Neural crest cell (in vitro differentiated cells): ENCODE data around the gene RPL36. TPM values are rescaled to one million over a fixed set of nuclear protein-coding genes. Genes with fewer than 3 reads are reported as not detected.
A peak's percentile ranks its signal among the peaks of the same experiment; 100 is the strongest.

Experiments used
- DNase-seq: peaks from one replicate; pipeline ENCODE4 v3.0.0; 2021; ENCODE audit warnings: low read depth, mixed read lengths, low spot score
- H3K27ac Mint-ChIP-seq: one replicate; pipeline ENCODE4 v1.8.0; 2021; ENCODE audit warnings: mild to moderate bottlenecking, mixed read lengths; ENCODE audit not compliant: unreplicated experiment
- H3K27me3 Mint-ChIP-seq: 2 replicates; pipeline ENCODE4 v1.8.0; 2021; ENCODE audit warnings: low read depth, mild to moderate bottlenecking, mixed read lengths
- H3K36me3 Mint-ChIP-seq: 2 replicates; pipeline ENCODE4 v1.8.0; 2021; ENCODE audit warnings: low read depth, mild to moderate bottlenecking, mixed read lengths
- H3K4me1 Mint-ChIP-seq: 2 replicates; pipeline ENCODE4 v1.8.0; 2021; ENCODE audit warnings: mixed read lengths
- H3K4me3 Mint-ChIP-seq: one replicate; pipeline ENCODE4 v1.8.0; 2021; ENCODE audit warnings: mild to moderate bottlenecking, mixed read lengths
- H3K9me3 Mint-ChIP-seq: 2 replicates; pipeline ENCODE4 v1.8.0; 2021; ENCODE audit warnings: mixed read lengths
- CTCF ChIP-seq: fragments of 200-600 bp; sonication (generic); conservative IDR thresholded peaks from 2 replicates; pipeline ENCODE4 v1.5.0; 2021; ENCODE audit warnings: antibody characterized with exemption, mild to moderate bottlenecking
- total RNA-seq: library from RNA; stranded (reverse); gene quantifications from 2 replicates; pipeline ENCODE4 v1.2.1, GENCODE V29; 2021

RPL36 gene
- total RNA-seq, 1 donor from 2014 or later = 1,029 TPM

DNA sequence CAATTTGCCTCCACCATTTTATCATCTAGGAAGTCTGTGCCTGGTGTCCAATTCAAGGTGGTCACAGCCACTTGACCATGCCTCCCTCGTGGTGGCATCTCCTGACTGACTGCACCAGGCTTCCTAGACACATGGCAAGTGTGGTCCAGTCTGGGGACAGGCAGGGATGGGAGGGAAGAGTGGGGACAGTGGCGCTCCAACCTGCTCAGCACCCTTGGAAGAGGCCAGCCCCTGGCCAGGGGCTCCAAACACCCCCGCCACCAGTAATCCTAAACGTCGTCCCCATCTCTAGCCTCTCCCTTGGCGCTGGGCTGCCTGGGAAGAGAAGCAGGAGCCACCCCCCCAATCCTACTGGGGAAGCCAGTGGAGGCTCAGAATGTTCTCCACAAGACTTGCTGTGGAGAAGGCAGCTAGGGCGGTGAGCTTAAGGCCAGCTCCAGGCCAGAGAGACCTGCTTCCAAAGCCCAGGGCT, 2.7 kb downstream of the RPL36 start:
- no peak for DNase-seq
- Mint-ChIP-seq H3K9me3 (peaks cover 2% of the 10 kb centered on the region), H3K27me3 (peaks cover 25% of the 10 kb centered on the region), H3K27ac (peak overlapping the region; percentile 6), H3K36me3 (peaks cover 18% of the 10 kb centered on the region), H3K4me1 (peaks cover 22% of the 10 kb centered on the region), H3K4me3 (peak overlapping the region; percentile 99)
- no peak for TF ChIP-seq CTCF

- peaks cover 18% of the 10 kb centered on the region for H3K36me3 Mint-ChIP-seq
- H3K27ac Mint-ChIP-seq = no peak overlapping the region
- TF ChIP-seq CTCF = no peak
- peaks cover 2% of the 10 kb centered on the region for H3K9me3 Mint-ChIP-seq
- peaks cover 25% of the 10 kb centered on the region for H3K27me3 Mint-ChIP-seq
- H3K4me1 Mint-ChIP-seq = peaks cover 22% of the 10 kb centered on the region
- peak overlapping the region; percentile 99 for H3K4me3 Mint-ChIP-seq
- DNase-seq = no peak
Measured at GRCh38 chr19:5693195-5694166, 3.4 kb downstream of the RPL36 start.

- Mint-ChIP-seq H3K4me3 (peak overlapping the region; percentile 99), H3K27me3 (peaks cover 24% of the 10 kb centered on the region), H3K27ac (no peak overlapping the region), H3K36me3 (peaks cover 18% of the 10 kb centered on the region), H3K4me1 (peaks cover 18% of the 10 kb centered on the region), H3K9me3 (peaks cover 2% of the 10 kb centered on the region)
- TF ChIP-seq CTCF = no peak
- no peak for DNase-seq
Measured at GRCh38 chr19:5694167-5694955, 4.3 kb downstream of the RPL36 start.

GRCh38 chr19:5694956-5695648, 5.0 kb downstream of the RPL36 start:
- no peak for DNase-seq
- no peak for TF ChIP-seq CTCF
- no peaks in the 10 kb centered on the region for H3K9me3 Mint-ChIP-seq
- peaks cover 13% of the 10 kb centered on the region for H3K4me1 Mint-ChIP-seq
- peaks cover 20% of the 10 kb centered on the region for H3K27me3 Mint-ChIP-seq
- peak overlapping the region; percentile 81 for H3K4me3 Mint-ChIP-seq
- H3K36me3 Mint-ChIP-seq = peaks cover 18% of the 10 kb centered on the region
- H3K27ac Mint-ChIP-seq = no peak overlapping the region

- H3K9me3 Mint-ChIP-seq = no peaks in the 10 kb centered on the region
- no peak for DNase-seq
- H3K4me3 Mint-ChIP-seq = peak overlapping the region; percentile 31
- TF ChIP-seq CTCF = no peak
- peaks cover 14% of the 10 kb centered on the region for H3K27me3 Mint-ChIP-seq
- no peak overlapping the region for H3K27ac Mint-ChIP-seq
- peaks cover 16% of the 10 kb centered on the region for H3K36me3 Mint-ChIP-seq
- H3K4me1 Mint-ChIP-seq = peaks cover 9% of the 10 kb centered on the region
Measured at GRCh38 chr19:5695649-5696195, 5.6 kb downstream of the RPL36 start.
